Activated naive CD4-positive, alpha-beta T cell treated with anti-CD3 and anti-CD28 coated beads, Interleukin-2, amount 50 U/mL, for 72 hours (primary cell): Measurements from ENCODE around the gene CDKN2B-AS1. TPM values are rescaled to one million over a fixed set of nuclear protein-coding genes. Genes with fewer than 3 reads are reported as not detected.

Experiments
- ATAC-seq, 2 donors: fragments of 150-1000 bp; cut with Tn5 transposase; 2 replicates each; pipeline ENCODE4 v1.10.0; 2021; ENCODE audit warnings: mild to moderate bottlenecking in 2 of 2, moderate library complexity in 2 of 2
- DNase-seq, 2 donors: peaks; one replicate each; pipeline ENCODE4 v3.0.0; 2021 to 2022; ENCODE audit warnings: low spot score in 2 of 2
- H3K27ac Mint-ChIP-seq, 2 donors: one replicate each; pipeline ENCODE4 v1.8.0; 2022; ENCODE audit warnings: mild to moderate bottlenecking in 2 of 2, mixed read lengths in 2 of 2
- H3K36me3 Mint-ChIP-seq, 2 donors: one replicate each; pipeline ENCODE4 v1.8.0; 2022; ENCODE audit warnings: mixed read lengths in 2 of 2
- H3K9me3 Mint-ChIP-seq, 2 donors: one replicate each; pipeline ENCODE4 v1.8.0; 2022; ENCODE audit warnings: mixed read lengths in 2 of 2
- total RNA-seq, 2 donors: library from RNA; stranded (reverse); gene quantifications; one replicate each; pipeline ENCODE4 v1.2.3, GENCODE V29; 2022

CDKN2B-AS1 gene
- total RNA-seq, 2 donors from 2014 or later = 0.20 TPM; not detected in 1

GRCh38 chr9:21972361-21972760 lies 22.2 kb upstream of the CDKN2B-AS1 start:
- Mint-ChIP-seq H3K36me3 (peaks cover 27 to 35% of the 10 kb centered on the region in 2 donors), H3K9me3 (peaks cover 16 to 21% of the 10 kb centered on the region in 2 donors), H3K27ac (no peak overlapping the region)
- DNase-seq (no peak), ATAC-seq (no peak)

DNA sequence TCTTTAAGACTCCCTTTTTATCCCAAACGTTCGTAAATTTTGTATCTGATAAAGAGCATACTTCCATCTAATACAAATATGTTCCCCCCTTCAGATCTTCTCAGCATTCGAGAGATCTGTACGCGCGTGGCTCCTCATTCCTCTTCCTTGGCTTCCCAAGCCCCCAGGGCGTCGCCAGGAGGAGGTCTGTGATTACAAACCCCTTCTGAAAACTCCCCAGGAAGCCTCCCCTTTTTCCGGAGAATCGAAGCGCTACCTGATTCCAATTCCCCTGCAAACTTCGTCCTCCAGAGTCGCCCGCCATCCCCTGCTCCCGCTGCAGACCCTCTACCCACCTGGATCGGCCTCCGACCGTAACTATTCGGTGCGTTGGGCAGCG lies 20.3 kb upstream of the CDKN2B-AS1 start:
- Mint-ChIP-seq H3K9me3 (peaks cover 14 to 16% of the 10 kb centered on the region in 2 donors), H3K36me3 (peaks cover 12 to 31% of the 10 kb centered on the region in 2 donors), H3K27ac (no peak overlapping the region)
- ATAC-seq = no peak
- DNase-seq = no peak

DNA sequence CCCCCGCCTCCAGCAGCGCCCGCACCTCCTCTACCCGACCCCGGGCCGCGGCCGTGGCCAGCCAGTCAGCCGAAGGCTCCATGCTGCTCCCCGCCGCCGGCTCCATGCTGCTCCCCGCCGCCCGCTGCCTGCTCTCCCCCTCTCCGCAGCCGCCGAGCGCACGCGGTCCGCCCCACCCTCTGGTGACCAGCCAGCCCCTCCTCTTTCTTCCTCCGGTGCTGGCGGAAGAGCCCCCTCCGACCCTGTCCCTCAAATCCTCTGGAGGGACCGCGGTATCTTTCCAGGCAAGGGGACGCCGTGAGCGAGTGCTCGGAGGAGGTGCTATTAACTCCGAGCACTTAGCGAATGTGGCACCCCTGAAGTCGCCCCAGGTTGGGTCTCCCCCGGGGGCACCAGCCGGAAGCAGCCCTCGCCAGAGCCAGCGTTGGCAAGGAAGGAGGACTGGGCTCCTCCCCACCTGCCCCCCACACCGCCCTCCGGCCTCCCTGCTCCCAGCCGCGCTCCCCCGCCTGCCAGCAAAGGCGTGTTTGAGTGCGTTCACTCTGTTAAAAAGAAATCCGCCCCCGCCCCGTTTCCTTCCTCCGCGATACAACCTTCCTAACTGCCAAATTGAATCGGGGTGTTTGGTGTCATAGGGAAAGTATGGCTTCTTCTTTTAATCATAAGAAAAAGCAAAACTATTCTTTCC lies 19.7 kb upstream of the CDKN2B-AS1 start:
- peaks cover 10 to 31% of the 10 kb centered on the region in 2 donors for H3K36me3 Mint-ChIP-seq
- peaks cover 14 to 15% of the 10 kb centered on the region in 2 donors for H3K9me3 Mint-ChIP-seq
- no peak for DNase-seq
- ATAC-seq = peak; percentile 36 to 72
- H3K27ac Mint-ChIP-seq = peak overlapping the region in 1 of 2 donors; percentile 40

GRCh38 chr9:21976334-21976875 lies 18.2 kb upstream of the CDKN2B-AS1 start:
- DNase-seq (no peak), ATAC-seq (no peak)
- H3K36me3 Mint-ChIP-seq = peaks cover 4 to 23% of the 10 kb centered on the region in 2 donors
- peaks cover 6 to 9% of the 10 kb centered on the region in 2 donors for H3K9me3 Mint-ChIP-seq
- H3K27ac Mint-ChIP-seq = no peak overlapping the region

GRCh38 chr9:21982391-21982790 lies 12.2 kb upstream of the CDKN2B-AS1 start:
- ATAC-seq (no peak), DNase-seq (no peak)
- Mint-ChIP-seq H3K9me3 (peaks cover 5 to 9% of the 10 kb centered on the region in 2 donors), H3K36me3 (peaks cover 0 to 11% of the 10 kb centered on the region in 2 donors), H3K27ac (no peak overlapping the region)

DNA sequence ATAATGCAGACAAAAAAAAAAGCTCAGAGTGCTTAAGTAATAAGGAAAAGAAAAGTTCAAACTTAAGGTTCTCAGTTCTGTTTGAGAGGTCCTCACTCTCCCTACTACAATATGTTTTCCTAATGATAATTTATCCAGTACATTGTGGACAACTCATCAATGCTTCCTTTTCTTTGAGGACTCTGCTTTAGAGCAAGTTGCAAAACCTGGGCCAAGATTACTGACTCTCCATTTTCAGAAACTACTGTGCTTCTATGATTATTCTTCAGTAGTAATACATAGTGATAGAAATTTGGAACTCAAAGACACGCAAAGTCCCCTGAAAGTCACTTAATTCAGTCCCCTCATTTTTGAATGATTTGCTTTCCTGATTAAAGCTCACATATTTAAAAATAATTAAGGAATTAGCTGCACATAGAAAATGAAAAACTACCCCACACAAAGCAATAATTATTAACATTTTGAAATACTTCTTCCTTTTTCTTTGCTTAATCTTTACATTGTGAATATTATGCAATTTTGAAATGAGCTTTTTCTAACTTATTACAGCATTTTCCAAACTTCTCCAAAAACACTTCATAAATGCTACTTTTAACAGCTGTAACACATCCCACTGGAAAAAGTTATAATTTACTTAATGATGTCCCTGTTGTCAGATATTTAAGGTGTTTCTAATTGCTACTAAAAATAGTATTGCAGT lies 11.6 kb upstream of the CDKN2B-AS1 start:
- Mint-ChIP-seq H3K9me3 (peaks cover 5 to 9% of the 10 kb centered on the region in 2 donors), H3K36me3 (peaks cover 0 to 11% of the 10 kb centered on the region in 2 donors), H3K27ac (no peak overlapping the region)
- no peak for DNase-seq
- no peak for ATAC-seq

- no peak for DNase-seq
- ATAC-seq = no peak
- Mint-ChIP-seq H3K27ac (no peak overlapping the region), H3K9me3 (peaks cover 5 to 9% of the 10 kb centered on the region in 2 donors), H3K36me3 (peaks cover 0 to 11% of the 10 kb centered on the region in 2 donors)
These were observed 11.0 kb upstream of the CDKN2B-AS1 start for GRCh38 chr9:21983561-21983935.

DNA sequence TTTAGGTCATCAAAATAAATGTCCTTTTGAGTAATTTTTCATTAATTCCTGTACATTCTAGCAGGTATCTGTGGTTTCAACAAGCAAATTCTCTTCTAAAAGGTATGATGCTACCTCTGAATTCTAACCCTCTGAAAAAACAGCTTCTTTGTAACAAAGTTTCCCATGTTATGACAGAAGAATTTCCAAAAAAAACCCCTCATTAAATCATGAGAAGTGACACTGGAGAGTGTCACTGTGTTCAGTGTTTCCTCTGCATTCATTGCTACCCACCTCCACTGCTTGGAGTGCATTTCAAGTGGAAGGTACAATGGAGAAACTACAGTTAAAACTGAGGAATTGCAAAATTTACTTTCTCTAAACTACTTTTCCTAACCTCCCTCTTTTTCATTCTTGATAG lies 10.5 kb upstream of the CDKN2B-AS1 start:
- Mint-ChIP-seq H3K9me3 (peaks cover under 1 to 5% of the 10 kb centered on the region in 2 donors), H3K36me3 (peaks cover 0 to 5% of the 10 kb centered on the region in 2 donors), H3K27ac (no peak overlapping the region)
- DNase-seq (no peak), ATAC-seq (no peak)

DNA sequence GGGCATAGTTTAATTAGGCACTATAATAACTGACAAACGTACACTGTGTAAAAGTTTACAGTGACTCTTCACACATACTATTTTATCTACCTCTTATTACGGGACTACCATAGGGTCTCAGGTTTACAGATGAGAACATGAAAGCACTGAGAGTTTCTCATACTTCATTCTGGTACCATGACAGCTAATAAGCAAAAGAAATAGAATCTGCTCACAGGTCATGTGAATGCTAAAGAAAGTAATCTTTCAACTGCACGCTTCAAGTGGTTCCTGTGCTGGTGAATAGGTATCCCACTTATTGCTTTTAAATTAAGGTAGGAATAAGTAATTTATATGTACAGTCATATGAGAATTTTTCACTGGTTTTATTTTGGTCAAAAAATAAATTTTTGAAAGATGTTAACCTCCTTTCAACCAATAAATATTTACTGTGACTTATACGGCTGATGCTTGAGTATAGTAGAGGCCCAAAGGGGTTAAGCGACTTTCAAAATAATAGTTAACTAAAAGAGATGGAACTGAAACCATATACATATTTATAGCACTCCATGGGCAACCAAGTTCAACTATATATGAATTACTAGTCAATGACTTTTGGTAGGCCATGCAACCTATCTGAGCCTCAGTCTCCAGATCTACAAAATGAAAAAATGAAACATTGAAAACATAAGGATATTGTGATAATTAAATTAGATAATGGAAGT lies 8.5 kb upstream of the CDKN2B-AS1 start:
- Mint-ChIP-seq H3K36me3 (peaks cover 5 to 9% of the 10 kb centered on the region in 2 donors), H3K9me3 (no peaks in the 10 kb centered on the region), H3K27ac (no peak overlapping the region)
- DNase-seq (no peak), ATAC-seq (no peak)

DNA sequence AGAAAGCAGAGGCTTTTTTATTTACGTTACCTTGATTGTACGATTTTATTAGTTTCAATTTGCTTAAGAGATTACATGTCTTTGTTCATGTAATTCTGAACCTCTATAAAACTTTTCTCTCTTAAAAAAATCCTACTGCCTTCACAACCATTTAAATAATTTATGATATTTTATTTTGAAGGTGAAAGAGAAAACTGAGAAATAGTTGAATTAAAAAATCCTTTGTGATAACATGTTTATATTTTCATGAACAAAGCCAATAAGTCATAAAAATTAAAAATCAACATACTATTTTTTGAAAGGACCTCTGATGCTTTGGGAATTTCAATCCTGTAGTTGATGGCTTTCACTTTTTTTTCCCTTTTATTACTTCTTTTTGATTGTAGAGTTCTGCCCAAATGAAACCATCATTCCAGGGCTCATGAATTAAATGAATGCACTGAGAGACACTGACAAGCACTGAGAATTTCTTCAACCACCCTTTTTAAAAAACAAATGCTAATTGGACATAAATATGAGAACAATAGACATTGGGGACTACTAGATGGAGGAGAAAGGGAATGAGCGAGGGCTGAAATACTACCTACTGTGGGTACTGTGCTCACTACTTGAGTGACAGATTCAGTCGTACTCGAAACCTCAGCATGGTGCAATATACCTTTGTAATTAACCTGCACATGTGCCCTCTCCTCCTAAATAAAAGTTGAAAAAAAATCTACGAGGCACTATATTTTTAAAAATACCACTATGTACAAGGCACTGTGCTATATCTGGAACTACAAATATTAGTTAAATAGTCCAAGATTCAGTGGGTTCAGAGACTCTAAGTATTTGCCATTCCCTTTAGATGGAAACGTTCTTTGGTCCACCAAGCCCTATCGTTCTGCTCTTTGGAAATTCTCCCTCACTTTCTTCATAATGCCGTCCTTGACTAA lies 6.3 kb upstream of the CDKN2B-AS1 start:
- ATAC-seq = no peak
- DNase-seq = no peak
- no peaks in the 10 kb centered on the region for H3K9me3 Mint-ChIP-seq

GRCh38 chr9:21989440-21990189 lies 5.0 kb upstream of the CDKN2B-AS1 start:
- Mint-ChIP-seq H3K36me3 (peaks cover 5 to 9% of the 10 kb centered on the region in 2 donors), H3K27ac (no peak overlapping the region), H3K9me3 (no peaks in the 10 kb centered on the region)
- ATAC-seq (no peak), DNase-seq (no peak)

More for the DNA sequence above, 6.3 kb upstream of the CDKN2B-AS1 start:
- Mint-ChIP-seq H3K36me3 (peaks cover 5 to 9% of the 10 kb centered on the region in 2 donors), H3K27ac (no peak overlapping the region)

DNA sequence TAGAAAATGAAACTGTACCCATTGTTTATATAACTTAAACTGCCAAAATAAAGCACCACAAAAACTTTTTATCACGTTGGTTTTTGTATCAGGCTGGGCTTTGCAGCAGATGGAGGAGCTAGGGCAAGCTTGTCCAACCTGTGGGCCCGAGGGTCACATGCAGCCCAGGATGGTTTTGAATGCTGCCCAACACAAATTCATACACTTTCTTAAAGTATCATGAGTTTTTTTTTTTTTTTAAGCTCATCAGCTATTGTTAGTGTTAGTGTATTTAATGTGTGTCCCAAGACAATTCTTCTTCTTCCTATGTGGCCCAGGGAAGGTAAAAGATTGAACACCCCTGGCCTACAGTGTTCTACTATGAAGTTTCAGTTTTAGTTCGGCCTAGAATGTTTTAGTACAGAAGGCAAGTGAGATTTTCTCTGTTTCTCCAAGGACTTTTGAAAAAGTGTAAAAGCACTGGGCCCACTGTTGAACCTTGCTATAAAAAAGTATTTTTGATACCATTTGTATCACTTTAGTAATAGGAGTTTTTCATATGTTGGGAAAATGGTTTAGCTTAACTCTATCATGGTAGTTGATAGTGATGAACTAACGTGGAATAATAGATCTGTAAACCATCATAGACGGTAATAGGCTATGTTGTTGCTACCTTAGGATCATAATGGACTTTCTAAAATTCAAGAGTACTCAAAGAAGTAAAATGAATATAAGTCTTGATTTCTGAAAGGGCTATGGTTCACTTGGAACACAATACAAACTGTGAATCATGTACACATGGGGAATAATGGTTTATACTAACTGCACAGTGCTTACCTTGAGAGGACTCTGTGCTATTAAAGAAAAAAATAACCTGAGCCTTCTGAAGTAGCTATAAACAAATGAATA lies 3.3 kb upstream of the CDKN2B-AS1 start:
- no peak for ATAC-seq
- Mint-ChIP-seq H3K36me3 (peaks cover 5 to 9% of the 10 kb centered on the region in 2 donors), H3K27ac (no peak overlapping the region), H3K9me3 (no peaks in the 10 kb centered on the region)
- no peak for DNase-seq

DNA sequence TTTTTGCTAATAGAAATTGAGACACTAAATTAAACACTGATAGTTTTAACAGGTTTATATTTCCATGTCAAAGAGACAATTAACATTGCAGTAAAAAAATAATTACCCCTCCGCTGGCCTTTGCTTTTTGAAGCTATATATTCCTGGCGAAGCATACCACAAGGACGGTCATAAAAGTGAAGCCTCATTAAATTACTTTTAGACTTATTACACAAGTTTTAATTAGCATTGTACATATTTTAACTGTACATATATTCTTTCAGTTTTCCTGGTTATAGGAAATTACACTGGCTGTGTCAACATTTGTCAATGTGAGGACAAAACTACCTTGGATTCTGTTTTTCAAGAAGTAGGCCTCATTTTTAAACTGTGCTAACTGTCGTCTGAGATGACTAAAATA lies 1.6 kb upstream of the CDKN2B-AS1 start:
- Mint-ChIP-seq H3K9me3 (no peaks in the 10 kb centered on the region), H3K27ac (no peak overlapping the region), H3K36me3 (peaks cover 5 to 9% of the 10 kb centered on the region in 2 donors)
- no peak for ATAC-seq
- DNase-seq = no peak

DNA sequence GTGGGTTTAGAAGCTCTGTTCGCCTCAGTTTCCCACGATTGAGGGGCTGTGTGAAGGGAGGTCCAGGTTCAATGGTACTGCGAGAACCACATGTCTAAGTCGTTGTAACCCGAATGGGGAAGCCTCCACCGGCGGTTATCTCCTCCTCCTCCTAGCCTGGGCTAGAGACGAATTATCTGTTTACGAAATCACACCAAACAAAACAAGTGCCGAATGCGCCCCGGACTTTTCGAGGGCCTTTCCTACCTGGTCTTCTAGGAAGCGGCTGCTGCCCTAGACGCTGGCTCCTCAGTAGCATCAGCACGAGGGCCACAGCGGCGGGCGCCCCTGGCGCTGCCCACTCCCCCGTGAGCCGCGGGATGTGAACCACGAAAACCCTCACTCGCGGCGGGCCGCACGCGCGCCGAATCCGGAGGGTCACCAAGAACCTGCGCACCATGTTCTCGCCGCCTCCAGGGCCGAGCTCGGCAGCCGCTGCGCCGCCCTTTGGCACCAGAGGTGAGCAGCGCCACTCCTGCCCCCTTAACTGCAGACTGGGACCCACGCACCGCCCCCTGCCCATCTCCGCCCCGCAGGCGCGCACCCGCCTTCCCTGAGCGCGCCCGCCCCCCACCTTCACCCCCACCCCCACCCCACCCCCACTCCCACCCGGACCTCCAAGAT lies 567 bp upstream of the CDKN2B-AS1 start, which contains the start of gene CDKN2A:
Gene CDKN2A, minus strand, starts transcription at position 500 of the 663 bp plus-strand sequence.
- peak; percentile 41 to 59 for ATAC-seq
- H3K27ac Mint-ChIP-seq = peak within 1 kb of the TSS; percentile 46 to 76
- H3K9me3 Mint-ChIP-seq = no peaks in the 10 kb centered on the region
- no peak for DNase-seq
- H3K36me3 Mint-ChIP-seq = peaks cover 5 to 9% of the 10 kb centered on the region in 2 donors
